HCT116 (cell line): ENCODE results near the gene TMEM256.

ENCODE experiments used
- EZH2 ChIP-seq: fragments of 200-600 bp; sonication (generic); IDR thresholded peaks from 2 replicates; pipeline ENCODE4 v1.6.1; 2017; ENCODE audit warnings: antibody characterized with exemption, mixed run types
- RAD21 ChIP-seq: IDR thresholded peaks from 2 replicates; pipeline ENCODE4 v1.6.1; 2012; ENCODE audit warnings: low read depth, mild to moderate bottlenecking
- SP1 ChIP-seq: IDR thresholded peaks from 2 replicates; pipeline ENCODE4 v1.6.1; 2012; ENCODE audit warnings: low read depth

- TF ChIP-seq EZH2 (no peak), RAD21 (no peak), SP1 (no peak)
Measured at GRCh38 chr17:7432296-7432695, 28.4 kb upstream of the TMEM256 start.
